AG04449 (cell line): ENCODE measurements around the gene TMPRSS9.
A peak's percentile ranks its signal among the peaks of the same experiment; 100 is the strongest.

Experiments
- CTCF ChIA-PET: fragments of 350-600 bp; formaldehyde crosslinking; extraction: SDS; loops from one replicate; lab custom pipeline; 2021; ENCODE audit warnings: antibody characterized with exemption; lab: Yijun Ruan, JAX
- POLR2A ChIA-PET: fragments of 400-600, 350-600 bp; formaldehyde crosslinking; extraction: SDS; loops from one replicate; lab custom pipeline; 2020; ENCODE audit warnings: antibody characterized with exemption, inconsistent platforms; lab: Yijun Ruan, JAX
- DNase-seq: peaks from one replicate; pipeline ENCODE4 v3.0.0-alpha.2; 2010; ENCODE audit warnings: low read depth, low spot score
- H3K4me3 ChIP-seq: 2 replicates; pipeline ENCODE4 v1.5.1; 2011; ENCODE audit warnings: low read depth, mild to moderate bottlenecking, control low read depth, low read length
- CTCF ChIP-seq: IDR thresholded peaks from one replicate; pipeline ENCODE4 v1.5.1; 2011; ENCODE audit warnings: mild to moderate bottlenecking, moderate library complexity, low read length, control low read depth, inconsistent platforms; ENCODE audit not compliant: insufficient read depth; ENCODE audit errors: missing control alignments

The TMPRSS9 gene

GRCh38 chr19:2423915-2424685, 64.0 kb downstream of the TMPRSS9 start:
- no peak for DNase-seq
- ChIA-PET POLR2A (interaction anchor here (0.6 kb wide), 1 partner anchor 190 kb away, joined by 3 read pairs; no protein-coding TSS in a partner anchor), CTCF (interaction anchor here (0.8 to 8.6 kb wide), 11 partner anchors 8 to 213 kb away, joined by 3 to 87 read pairs (median 4); no protein-coding TSS in a partner anchor)
- no peak overlapping the region for H3K4me3 ChIP-seq
- no peak for TF ChIP-seq CTCF

- DNase-seq = peak; percentile 1
- TF ChIP-seq CTCF = peak; percentile 80
- ChIA-PET POLR2A (interaction anchor here (0.6 to 1.5 kb wide), 3 partner anchors 51 to 191 kb away, joined by 3 to 6 read pairs (median 3); partner anchors contain the start of gene GADD45B), CTCF (interaction anchor here (0.7 to 8.6 kb wide), 10 partner anchors 9 to 213 kb away, joined by 3 to 87 read pairs (median 4); no protein-coding TSS in a partner anchor)
- peak overlapping the region; percentile 92 for H3K4me3 ChIP-seq
Measured at GRCh38 chr19:2424686-2425621, 64.9 kb downstream of the TMPRSS9 start.

GRCh38 chr19:2425622-2426581, 65.8 kb downstream of the TMPRSS9 start:
- no peak for DNase-seq
- ChIA-PET CTCF (interaction anchor here (0.7 to 8.6 kb wide), 7 partner anchors 12 to 212 kb away, joined by 3 to 87 read pairs (median 4); no protein-coding TSS in a partner anchor), POLR2A (interaction anchor here (1.1 to 2.0 kb wide), 3 partner anchors 50 to 188 kb away, joined by 3 to 14 read pairs (median 6); partner anchors contain the start of gene GADD45B)

GRCh38 chr19:2426611-2427428, 66.8 kb downstream of the TMPRSS9 start:
- POLR2A ChIA-PET = interaction anchor here (0.7 to 2.0 kb wide), 9 partner anchors 16 to 213 kb away, joined by 3 to 14 read pairs (median 4); partner anchors contain the start of genes GADD45B, LMNB2, LSM7 and SPPL2B
- DNase-seq = no peak
- TF ChIP-seq CTCF = no peak
- CTCF ChIA-PET = interaction anchor here (1.0 to 8.6 kb wide), 3 partner anchors 16 to 210 kb away, joined by 3 to 87 read pairs (median 6); no protein-coding TSS in a partner anchor
- H3K4me3 ChIP-seq = peak overlapping the region; percentile 92

More at GRCh38 chr19:2425622-2426581, 65.8 kb downstream of the TMPRSS9 start:
- H3K4me3 ChIP-seq = peak overlapping the region; percentile 92
- no peak for TF ChIP-seq CTCF
